Measurements from ENCODE around the gene ADORA1. TPM values are rescaled to one million over a fixed set of nuclear protein-coding genes. Genes with fewer than 3 reads are reported as not detected.

Gene ADORA1
- total RNA-seq, 1 donor = 0.72 TPM

DNA sequence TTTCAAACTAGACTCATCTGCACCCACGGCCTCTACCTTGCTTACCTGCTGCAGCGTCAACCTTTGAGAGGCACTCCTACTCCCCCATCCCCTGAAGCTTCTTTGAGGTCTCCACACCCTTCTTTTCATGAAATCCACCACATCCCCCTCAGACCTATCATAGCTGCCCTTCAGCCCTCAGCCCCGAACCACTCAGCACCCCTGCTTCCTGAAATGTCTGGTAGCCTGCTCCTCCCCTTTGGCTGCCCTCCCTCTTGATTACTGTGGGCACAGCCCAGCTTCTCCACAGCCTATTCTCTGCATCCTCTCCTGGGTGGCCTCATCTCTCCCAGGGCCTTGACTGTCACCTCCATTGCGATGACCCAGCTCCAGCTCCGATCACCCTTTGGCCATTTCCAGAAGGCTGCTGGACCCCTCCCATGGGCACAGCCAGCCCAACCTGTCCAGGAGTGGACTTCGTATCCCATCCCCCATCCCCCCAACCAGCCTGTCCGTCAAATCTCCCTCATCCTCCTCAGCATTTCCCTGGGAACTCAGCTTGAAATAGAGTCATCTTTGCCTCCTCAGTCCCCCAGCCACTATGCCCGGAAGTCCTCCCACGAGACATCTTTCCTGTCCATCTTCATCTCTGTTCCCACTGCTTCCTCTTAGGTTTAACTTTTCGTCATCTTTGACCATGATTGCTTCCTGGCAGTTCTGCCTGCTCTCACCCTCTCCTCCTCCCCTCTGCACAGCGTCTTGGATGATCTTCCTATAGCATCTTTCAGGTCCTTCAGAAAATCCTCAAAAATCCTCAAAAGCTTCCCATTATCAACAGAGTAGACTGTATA, 6.1 kb upstream of the ADORA1 start:
- TF ChIP-seq, protein P1, sequence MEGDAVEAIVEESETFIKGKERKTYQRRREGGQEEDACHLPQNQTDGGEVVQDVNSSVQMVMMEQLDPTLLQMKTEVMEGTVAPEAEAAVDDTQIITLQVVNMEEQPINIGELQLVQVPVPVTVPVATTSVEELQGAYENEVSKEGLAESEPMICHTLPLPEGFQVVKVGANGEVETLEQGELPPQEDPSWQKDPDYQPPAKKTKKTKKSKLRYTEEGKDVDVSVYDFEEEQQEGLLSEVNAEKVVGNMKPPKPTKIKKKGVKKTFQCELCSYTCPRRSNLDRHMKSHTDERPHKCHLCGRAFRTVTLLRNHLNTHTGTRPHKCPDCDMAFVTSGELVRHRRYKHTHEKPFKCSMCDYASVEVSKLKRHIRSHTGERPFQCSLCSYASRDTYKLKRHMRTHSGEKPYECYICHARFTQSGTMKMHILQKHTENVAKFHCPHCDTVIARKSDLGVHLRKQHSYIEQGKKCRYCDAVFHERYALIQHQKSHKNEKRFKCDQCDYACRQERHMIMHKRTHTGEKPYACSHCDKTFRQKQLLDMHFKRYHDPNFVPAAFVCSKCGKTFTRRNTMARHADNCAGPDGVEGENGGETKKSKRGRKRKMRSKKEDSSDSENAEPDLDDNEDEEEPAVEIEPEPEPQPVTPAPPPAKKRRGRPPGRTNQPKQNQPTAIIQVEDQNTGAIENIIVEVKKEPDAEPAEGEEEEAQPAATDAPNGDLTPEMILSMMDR (IDR thresholded peaks at IDR 0.05; ENCODE audit: insufficient read depth, low read length) = no peak
- no peak for DNase-seq (ENCODE audit: low read depth)
- H3K4me3 ChIP-seq (ENCODE audit: low read depth, low read length) = no peak overlapping the region

DNA sequence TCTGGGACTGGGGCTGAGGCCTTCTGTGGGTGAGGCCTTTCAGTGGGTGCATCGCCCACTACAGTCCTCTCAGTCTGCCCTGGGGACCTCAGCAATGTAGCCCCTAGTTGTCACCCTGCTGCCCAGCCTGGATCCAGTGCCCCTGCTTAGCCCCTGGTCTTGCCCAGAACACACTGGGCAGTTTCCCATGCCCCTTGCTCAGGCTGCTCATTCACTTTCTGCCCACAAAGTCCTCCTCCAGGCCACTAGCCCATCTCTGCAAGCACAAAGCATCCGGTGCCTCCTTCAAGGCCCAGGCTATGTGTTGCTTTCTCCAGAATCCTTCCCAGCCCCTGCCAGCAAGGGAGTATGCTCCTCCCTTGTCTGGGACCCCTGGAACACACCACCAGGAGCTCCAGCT, 5.4 kb upstream of the ADORA1 start:
- H3K4me3 ChIP-seq (ENCODE audit: low read depth, low read length) = no peak overlapping the region
- DNase-seq (ENCODE audit: low read depth) = no peak
- TF ChIP-seq, protein P1 (IDR thresholded peaks at IDR 0.05; ENCODE audit: insufficient read depth, low read length) = no peak

DNA sequence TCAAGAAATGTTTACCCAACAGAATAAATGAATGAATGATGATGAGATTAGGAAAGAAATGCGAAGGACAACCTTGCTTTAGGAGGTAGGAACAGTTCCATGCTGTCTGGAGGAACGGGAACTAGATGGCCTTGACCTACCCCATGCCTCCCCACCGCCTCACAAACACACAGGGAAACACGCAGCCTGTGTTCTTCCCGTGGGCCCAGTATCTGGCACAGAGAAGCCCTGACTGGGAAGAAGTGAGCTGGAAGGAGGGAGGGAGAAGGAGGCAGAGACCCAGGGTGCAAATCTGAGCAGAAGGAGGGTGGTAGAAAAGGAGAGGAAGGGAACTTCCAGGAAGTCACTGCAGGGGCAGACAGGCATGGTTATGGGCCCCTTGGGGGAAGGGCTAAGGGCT, 3.5 kb upstream of the ADORA1 start:
- no peak for DNase-seq (ENCODE audit: low read depth)
- no peak overlapping the region for H3K4me3 ChIP-seq (ENCODE audit: low read depth, low read length)
- TF ChIP-seq, protein P1 (IDR thresholded peaks at IDR 0.05; ENCODE audit: insufficient read depth, low read length) = no peak

DNA sequence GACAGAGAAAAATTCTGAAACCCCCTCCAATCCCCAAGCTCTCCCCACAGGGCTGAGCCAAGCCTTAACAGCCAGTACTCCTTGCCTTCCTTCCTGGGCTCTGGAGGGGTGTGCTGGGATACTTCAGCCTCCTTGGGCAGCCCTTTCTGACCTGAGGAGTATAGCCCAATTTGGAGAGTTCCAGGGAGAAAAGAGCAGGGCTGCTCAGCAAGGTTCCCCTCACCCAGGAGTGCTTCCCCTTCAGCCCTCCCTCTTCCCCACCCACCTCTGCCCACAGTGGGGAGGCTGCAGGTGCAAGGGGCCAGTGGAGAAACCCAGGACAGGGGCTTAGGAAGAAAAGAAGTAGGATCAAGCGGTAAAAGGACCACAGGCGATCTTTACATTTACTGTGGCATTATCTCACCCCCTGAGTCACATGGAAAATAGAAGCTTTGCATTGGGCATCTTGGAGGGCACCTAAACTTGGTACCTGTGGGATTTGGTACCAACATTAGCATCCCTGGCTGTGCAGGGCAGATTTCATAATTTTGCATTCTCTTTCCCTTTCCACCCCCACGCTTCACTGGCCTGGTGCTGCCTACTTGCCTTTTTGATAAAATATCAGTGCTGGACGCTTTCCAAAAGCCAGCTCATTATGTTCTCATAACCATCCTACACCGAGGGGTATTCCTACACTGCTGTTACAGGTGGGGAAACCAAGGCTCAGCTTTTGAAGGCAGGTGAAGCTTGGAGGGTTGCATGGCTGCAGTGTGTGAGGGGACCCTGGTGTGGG, 2.8 kb upstream of the ADORA1 start:
- H3K4me3 ChIP-seq (ENCODE audit: low read depth, low read length) = no peak overlapping the region
- TF ChIP-seq, protein P1 (IDR thresholded peaks at IDR 0.05; ENCODE audit: insufficient read depth, low read length) = no peak
- peak; percentile 34 for DNase-seq (ENCODE audit: low read depth)

DNA sequence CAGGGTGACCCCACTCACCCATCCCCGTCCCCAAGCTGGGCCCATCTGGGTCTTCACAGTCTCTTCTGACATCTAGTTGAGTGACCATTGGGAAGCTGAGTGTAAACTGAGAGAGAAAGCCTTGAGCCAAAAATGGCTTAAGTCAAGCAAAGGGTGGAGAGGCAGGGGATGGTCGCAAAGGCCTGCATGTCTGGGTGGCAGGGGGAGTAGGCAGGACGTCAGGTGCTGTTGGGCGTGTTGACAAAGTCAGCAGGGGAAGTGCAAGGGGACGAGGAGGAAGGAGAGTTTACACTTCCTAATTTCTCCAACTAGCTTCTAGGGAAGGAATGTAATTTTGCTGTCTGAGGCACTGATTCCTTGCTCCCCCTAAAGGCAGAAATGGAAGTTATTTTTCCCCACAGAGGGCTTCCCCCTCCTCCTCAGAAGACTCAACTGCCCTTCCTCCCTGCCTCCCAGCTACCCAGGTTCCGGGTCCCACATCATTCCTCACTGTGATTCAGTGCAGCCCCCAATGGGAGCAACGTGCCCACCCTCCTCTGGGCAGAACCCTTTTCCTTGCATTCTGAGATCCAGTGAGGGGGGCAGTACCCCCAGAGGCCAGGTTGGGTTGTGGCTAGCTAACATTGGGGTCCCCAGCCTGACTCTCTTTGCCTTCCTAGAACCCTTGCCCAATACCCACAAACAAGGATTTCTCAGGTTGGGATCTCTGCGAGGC, 1.2 kb upstream of the ADORA1 start:
- DNase-seq (ENCODE audit: low read depth) = peak; percentile 40
- H3K4me3 ChIP-seq (ENCODE audit: low read depth, low read length) = no peak overlapping the region
- TF ChIP-seq, protein P1 (IDR thresholded peaks at IDR 0.05; ENCODE audit: insufficient read depth, low read length) = peak; percentile 59

DNA sequence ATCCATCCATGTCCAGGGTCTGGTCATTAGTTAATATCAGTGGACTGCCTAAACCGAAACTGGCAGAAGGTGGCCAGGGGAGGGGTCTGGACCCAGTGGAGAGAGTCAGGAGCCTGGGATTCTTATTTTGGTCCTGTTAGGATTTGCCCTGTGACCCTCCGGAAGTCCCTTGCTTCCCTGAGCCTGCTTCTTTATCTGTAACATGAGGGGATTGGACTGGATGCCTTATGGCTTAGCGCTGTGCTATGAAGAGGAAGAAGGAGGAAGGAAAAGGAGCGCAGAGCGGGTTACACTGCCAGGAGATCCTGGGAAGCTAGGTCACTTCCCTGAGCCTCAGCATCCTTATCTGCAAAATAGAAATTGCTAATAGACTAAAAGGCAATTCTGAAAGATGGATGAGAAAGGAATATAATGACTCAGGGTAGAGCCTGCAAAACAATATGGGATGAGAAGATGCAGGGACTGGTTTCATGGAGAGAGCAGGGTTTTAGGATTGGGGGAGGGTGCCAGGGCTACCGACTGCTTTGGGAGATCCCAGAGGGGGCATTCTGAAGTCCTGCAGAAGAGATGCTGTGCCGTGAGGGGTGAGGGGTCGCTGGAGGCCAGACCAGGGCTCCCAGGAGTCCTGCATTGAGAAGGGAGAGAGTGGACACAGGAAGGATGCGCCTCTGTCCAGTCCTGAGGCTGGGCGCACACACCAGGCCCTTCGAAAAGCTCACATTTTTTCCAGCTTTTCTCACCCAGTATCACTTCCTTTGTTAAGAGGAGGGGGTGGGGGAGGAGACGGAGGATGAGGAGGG, 460 bp upstream of the ADORA1 start:
- TF ChIP-seq, protein P1 (IDR thresholded peaks at IDR 0.05; ENCODE audit: insufficient read depth, low read length) = no peak
- DNase-seq (ENCODE audit: low read depth) = no peak
- H3K4me3 ChIP-seq (ENCODE audit: low read depth, low read length) = peak overlapping the region; percentile 58
